ENCODE data around the gene PTPN3. TPM values are rescaled to one million over a fixed set of nuclear protein-coding genes. Genes with fewer than 3 reads are reported as not detected.
A peak's percentile ranks its signal among the peaks of the same experiment; 100 is the strongest.
"Not testable (repeated sequence)": the region's sequence is repeated elsewhere in the genome, so short reads cannot be mapped to it uniquely, and the experiment has no call there.

Gene PTPN3
- total RNA-seq, 1 donor from 2014 or later, result 14.3 TPM

DNA sequence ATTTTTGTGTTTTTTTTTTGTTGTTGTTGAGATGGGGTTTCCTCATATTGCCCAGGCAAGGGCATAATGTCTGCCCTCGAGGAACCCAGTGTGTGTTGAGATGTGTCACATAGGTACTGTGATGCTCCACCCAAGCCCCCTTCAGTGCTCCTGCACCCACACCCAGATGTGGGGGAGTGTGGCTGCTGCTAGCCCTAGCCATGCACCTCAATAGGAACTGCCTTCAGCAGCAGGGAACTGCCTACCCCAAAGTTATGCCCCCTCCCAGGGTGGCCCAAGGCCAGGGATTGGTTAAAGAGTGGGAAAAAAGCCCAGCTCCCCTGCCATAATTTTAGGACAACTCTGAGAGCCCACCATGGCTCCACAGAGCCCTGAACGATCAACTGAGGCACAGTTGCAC is 143.9 kb downstream of the PTPN3 start:
- no peak for DNase-seq (ENCODE audit: low spot score)
- ATAC-seq, result no peak

- no peak for DNase-seq (ENCODE audit: low spot score)
- no peak for ATAC-seq
Observed at GRCh38 chr9:109351032-109351431, 147.1 kb downstream of the PTPN3 start.

GRCh38 chr9:109349421-109349846 is 148.7 kb downstream of the PTPN3 start:
- ATAC-seq, result peak; percentile 28
- no peak for DNase-seq (ENCODE audit: low spot score)

- no peak for ATAC-seq
Observed at GRCh38 chr9:109346904-109347303, 151.2 kb downstream of the PTPN3 start.

GRCh38 chr9:109344866-109345265 is 153.2 kb downstream of the PTPN3 start:
- DNase-seq (ENCODE audit: low spot score) (no peak), ATAC-seq (no peak)

More at GRCh38 chr9:109346904-109347303, 151.2 kb downstream of the PTPN3 start:
- no peak for DNase-seq (ENCODE audit: low spot score)

GRCh38 chr9:109342878-109343277 is 155.2 kb downstream of the PTPN3 start:
- no peak for DNase-seq (ENCODE audit: low spot score)
- no peak for ATAC-seq

DNA sequence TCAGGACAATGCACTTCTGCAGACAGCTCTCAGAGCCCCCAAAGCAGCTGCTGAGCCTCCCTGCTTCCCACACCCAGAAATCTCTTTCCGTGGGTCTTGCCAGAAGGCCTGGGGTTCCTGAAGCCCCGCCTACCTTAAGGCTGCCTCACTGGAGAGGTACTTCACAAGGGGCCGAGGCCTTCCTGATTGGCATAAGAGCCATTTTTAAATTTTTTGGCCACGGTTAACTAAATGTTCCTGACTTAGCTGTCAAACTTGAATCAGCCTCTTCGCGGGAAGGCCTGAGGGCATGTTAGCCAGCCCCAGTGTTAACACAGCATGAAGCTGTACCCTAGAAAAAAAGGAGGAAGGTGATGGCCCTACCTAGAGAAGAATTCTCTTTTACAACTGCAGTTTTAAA is 156.5 kb downstream of the PTPN3 start:
- DNase-seq (ENCODE audit: low spot score) (no peak), ATAC-seq (no peak)

DNA sequence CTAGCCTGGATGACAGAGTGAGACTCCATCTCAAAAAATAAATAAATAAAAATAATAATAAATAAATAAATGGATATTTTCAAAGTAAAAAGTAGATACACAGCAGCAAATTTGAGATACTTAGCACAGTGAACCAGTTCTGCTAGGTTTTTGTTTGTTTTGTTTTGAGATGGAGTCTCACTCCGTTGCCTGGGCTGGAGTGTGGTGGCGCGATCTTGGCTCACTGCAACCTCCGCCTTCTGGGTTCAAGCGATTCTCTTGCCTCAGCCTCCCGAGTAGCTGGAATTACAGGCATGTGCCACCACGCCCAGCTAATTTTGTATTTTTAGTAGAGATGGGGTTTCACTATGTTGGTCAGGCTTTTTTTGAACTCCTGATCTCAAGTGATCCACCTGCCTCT is 157.1 kb downstream of the PTPN3 start:
- DNase-seq (ENCODE audit: low spot score); ATAC-seq: not testable (repeated sequence)

DNA sequence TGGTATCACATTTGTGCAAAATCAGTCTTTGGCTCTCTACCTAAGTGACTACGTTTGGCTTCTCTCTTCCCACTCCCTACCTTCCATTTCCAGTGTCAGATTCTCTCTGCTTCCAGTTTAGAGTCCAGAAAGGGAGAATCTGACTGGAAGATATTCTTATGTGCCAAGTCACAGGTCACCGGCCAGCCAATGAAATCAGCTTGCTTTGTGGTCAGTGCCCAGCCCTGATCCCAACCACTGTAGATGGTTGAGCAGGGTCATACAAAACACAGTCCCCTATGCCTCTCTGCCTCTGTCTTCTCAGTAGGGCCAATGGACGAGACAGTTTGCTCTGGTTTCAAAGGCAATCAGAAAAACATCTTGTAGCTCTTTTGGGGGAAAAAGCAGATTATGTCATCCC is 161.7 kb downstream of the PTPN3 start:
- ATAC-seq (no peak), DNase-seq (ENCODE audit: low spot score) (no peak)

DNA sequence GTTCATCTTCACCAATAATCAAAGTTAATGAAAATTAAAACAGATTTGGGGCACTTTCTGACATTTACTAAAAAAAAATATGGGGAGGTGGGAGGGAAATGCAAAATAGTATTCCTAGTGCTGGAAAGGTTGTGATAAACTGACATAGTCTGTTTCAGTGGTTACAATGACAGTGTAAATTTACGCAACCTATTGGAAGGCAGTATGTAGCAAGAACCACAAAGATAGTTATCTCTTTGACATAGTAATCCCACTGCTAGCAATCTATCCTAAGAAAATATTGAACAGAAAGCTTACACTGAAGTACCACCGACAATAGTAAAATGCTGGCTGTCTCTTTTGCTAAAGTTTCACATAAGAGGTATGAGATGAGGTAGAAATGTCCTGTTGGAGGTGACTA is 162.2 kb downstream of the PTPN3 start:
- no peak for ATAC-seq

GRCh38 chr9:109335121-109335520 is 163.0 kb downstream of the PTPN3 start:
- DNase-seq (ENCODE audit: low spot score) (no peak), ATAC-seq (no peak)

More for the DNA sequence above, 162.2 kb downstream of the PTPN3 start:
- DNase-seq (ENCODE audit: low spot score), result no peak

DNA sequence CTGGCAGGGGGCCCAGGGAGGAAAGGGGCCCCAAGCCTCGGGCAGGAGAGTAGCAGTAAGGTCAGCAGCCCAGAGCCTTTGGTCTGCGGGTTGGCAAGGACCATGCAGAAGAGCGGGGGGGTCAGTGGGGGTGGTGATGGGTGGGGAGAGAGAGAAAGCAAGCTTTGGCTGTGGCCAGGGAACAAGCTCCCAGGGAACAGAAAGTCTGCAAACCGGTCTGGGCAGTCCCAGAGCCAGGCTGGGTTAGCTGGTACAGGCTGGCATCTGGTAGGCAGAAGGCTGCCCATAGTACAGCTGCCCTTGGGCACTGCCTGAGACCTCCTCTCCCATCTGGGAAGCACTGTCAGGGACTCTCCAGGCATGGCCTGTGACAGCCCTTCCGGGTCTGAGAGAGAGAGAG is 166.8 kb downstream of the PTPN3 start:
- peak; percentile 57 for DNase-seq (ENCODE audit: low spot score)

DNA sequence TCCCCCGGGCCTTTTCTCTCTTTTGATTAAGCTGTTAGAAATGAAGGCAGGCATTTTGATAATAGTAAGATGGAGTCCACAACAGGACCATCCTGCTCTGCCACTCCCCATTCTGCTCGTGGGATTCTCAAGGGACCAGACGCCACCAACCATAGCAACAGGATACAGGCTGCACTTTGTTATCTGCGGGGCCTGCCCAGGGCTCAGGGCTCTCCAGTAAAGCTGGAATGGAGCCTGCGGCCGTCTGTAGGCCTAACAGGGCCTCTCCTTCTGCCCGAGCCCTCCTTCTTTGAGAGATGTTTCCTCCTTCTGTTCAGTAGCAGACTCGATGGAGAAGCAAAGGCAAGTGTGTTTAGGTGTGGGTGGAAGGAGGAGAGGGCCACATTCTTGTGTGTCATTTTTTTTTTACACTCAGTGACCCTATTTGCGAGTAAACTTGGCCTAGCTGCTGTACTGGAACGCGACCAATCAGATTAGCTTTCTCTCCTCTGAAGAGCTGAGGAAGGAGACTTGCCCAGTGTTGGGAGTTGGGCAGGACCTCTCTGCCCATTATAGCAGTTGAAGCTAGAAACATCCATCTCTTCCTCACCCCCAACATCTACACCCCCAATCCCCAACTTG is 168.4 kb downstream of the PTPN3 start:
- DNase-seq (ENCODE audit: low spot score) (no peak), ATAC-seq (no peak)

More for the DNA sequence above, 166.8 kb downstream of the PTPN3 start:
- ATAC-seq, result peak; percentile 77

GRCh38 chr9:109328978-109329637 is 169.0 kb downstream of the PTPN3 start:
- ATAC-seq, result peak; percentile 37
- no peak for DNase-seq (ENCODE audit: low spot score)

Other genes with a start within 250 kb of the PTPN3 start
- 51.4 TPM for gene EPB41L4B, start 177.2 kb downstream of the PTPN3 start, total RNA-seq